KMS-11 (cell line): ENCODE data around the gene FAM210A.

Experiments used
- H2AFZ ChIP-seq: fragments of 200-600 bp; sonication (generic); 2 replicates; pipeline ENCODE4 v1.6.1; 2016; ENCODE audit warnings: antibody characterized with exemption, mixed run types, low read depth
- H3K27ac ChIP-seq: fragments of 200-600 bp; sonication (generic); 2 replicates; pipeline ENCODE4 v1.6.1; 2016; ENCODE audit warnings: mild to moderate bottlenecking, mixed run types
- H3K27me3 ChIP-seq: fragments of 200-600 bp; sonication (generic); 2 replicates; pipeline ENCODE4 v1.6.1; 2017; ENCODE audit warnings: mild to moderate bottlenecking, low read depth, mixed run types, moderate library complexity; ENCODE audit not compliant: insufficient read depth
- H3K36me3 ChIP-seq: fragments of 200-600 bp; sonication (generic); 2 replicates; pipeline ENCODE4 v1.6.1; 2017; ENCODE audit warnings: mild to moderate bottlenecking, mixed run types; ENCODE audit not compliant: insufficient read depth
- H3K4me1 ChIP-seq: fragments of 200-600 bp; sonication (generic); 2 replicates; pipeline ENCODE4 v1.6.1; 2016; ENCODE audit warnings: mild to moderate bottlenecking, low read depth, mixed run types; ENCODE audit not compliant: poor library complexity, severe bottlenecking
- H3K4me2 ChIP-seq: fragments of 200-600 bp; sonication (generic); 2 replicates; pipeline ENCODE4 v1.7.0; 2016; ENCODE audit warnings: mild to moderate bottlenecking, mixed run types
- H3K4me3 ChIP-seq: fragments of 200-600 bp; sonication (generic); IDR thresholded peaks from 2 replicates; pipeline ENCODE4 v1.6.1; 2017; ENCODE audit warnings: low read depth, low read length, mixed read lengths; ENCODE audit not compliant: insufficient read depth
- H3K79me2 ChIP-seq: fragments of 200-600 bp; sonication (generic); 2 replicates; pipeline ENCODE4 v1.6.1; 2016; ENCODE audit warnings: low read depth, mixed run types; ENCODE audit not compliant: insufficient read depth
- H3K9ac ChIP-seq: fragments of 200-600 bp; sonication (generic); 2 replicates; pipeline ENCODE4 v1.6.1; 2016; ENCODE audit warnings: mild to moderate bottlenecking, mixed run types
- H4K20me1 ChIP-seq: fragments of 200-600 bp; sonication (generic); 2 replicates; pipeline ENCODE4 v1.6.1; 2016; ENCODE audit warnings: mild to moderate bottlenecking, mixed run types; ENCODE audit not compliant: insufficient read depth
- TF ChIP-seq, protein P1 (sequence below): fragments of 200-600 bp; sonication (generic); conservative IDR thresholded peaks from 2 replicates; pipeline ENCODE4 v1.6.1; 2017; ENCODE audit warnings: low read depth, mild to moderate bottlenecking, antibody characterized with exemption, low read length, moderate library complexity, mixed read lengths

Gene FAM210A

DNA sequence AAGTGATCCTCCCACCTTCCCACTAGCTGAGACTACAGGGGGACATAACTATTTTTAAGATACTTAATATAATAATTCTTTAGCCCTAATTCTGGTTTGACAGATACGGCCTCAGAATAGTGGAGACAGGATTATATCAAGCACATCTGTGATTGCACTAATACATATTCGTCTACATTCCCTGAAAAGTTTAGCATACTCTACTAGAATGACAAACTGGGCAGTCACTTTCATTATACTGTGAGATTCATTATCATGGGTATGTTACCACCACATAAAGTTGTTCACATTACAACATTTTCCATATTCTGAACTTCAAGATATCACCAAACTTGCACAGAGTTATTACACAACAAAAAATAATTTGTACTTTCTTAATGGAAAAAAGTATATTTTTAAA is 11.0 kb downstream of the FAM210A start:
- H3K36me3 ChIP-seq: no peaks in the 10 kb centered on the region
- no peaks in the 10 kb centered on the region for H4K20me1 ChIP-seq
- H3K4me2 ChIP-seq: no peak overlapping the region
- no peaks in the 10 kb centered on the region for H3K27me3 ChIP-seq
- H3K4me1 ChIP-seq: no peaks in the 10 kb centered on the region
- no peak overlapping the region for H2AFZ ChIP-seq
- TF ChIP-seq, protein P1, sequence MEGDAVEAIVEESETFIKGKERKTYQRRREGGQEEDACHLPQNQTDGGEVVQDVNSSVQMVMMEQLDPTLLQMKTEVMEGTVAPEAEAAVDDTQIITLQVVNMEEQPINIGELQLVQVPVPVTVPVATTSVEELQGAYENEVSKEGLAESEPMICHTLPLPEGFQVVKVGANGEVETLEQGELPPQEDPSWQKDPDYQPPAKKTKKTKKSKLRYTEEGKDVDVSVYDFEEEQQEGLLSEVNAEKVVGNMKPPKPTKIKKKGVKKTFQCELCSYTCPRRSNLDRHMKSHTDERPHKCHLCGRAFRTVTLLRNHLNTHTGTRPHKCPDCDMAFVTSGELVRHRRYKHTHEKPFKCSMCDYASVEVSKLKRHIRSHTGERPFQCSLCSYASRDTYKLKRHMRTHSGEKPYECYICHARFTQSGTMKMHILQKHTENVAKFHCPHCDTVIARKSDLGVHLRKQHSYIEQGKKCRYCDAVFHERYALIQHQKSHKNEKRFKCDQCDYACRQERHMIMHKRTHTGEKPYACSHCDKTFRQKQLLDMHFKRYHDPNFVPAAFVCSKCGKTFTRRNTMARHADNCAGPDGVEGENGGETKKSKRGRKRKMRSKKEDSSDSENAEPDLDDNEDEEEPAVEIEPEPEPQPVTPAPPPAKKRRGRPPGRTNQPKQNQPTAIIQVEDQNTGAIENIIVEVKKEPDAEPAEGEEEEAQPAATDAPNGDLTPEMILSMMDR: no peak
- H3K27ac ChIP-seq: no peak overlapping the region
- no peak overlapping the region for H3K9ac ChIP-seq
- H3K79me2 ChIP-seq: peaks cover 51% of the 10 kb centered on the region; the same call in 1 of the 2 replicates
- no peak overlapping the region for H3K4me3 ChIP-seq

DNA sequence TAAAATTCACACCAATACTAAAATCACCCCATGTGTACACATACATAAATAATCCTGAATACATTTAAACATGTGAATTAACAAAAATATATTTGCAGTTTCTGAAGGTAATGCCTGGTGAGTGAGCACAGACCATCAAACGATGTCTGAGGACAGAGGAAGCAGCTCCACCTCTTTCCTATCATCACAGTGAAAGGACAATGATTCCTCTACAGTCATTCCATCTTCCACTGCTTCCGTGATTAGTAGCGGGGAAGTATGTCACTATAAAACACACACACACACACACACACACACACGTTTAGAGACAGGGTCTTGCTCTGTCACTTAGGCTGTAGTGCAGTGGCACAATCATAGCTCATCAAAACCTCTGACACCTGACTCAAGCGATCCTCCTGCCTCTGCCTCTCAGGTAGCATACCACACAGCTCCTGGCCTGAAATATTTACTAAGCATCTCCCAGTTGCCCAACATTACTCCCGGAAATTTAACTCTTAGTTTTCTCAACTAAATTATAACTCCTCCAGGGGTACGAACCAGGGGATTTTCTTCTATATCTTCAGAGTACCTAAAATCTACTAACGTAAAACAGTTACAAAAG is 12.8 kb downstream of the FAM210A start:
- Histone ChIP-seq H3K9ac (no peak overlapping the region), H3K4me2 (no peak overlapping the region), H3K4me1 (no peaks in the 10 kb centered on the region), H3K4me3 (no peak overlapping the region), H3K36me3 (no peaks in the 10 kb centered on the region), H3K27me3 (no peaks in the 10 kb centered on the region), H2AFZ (no peak overlapping the region), H3K27ac (no peak overlapping the region), H3K79me2 (peaks cover 48% of the 10 kb centered on the region; the same call in 1 of the 2 replicates), H4K20me1 (no peaks in the 10 kb centered on the region)
- TF ChIP-seq, protein P1: no peak

DNA sequence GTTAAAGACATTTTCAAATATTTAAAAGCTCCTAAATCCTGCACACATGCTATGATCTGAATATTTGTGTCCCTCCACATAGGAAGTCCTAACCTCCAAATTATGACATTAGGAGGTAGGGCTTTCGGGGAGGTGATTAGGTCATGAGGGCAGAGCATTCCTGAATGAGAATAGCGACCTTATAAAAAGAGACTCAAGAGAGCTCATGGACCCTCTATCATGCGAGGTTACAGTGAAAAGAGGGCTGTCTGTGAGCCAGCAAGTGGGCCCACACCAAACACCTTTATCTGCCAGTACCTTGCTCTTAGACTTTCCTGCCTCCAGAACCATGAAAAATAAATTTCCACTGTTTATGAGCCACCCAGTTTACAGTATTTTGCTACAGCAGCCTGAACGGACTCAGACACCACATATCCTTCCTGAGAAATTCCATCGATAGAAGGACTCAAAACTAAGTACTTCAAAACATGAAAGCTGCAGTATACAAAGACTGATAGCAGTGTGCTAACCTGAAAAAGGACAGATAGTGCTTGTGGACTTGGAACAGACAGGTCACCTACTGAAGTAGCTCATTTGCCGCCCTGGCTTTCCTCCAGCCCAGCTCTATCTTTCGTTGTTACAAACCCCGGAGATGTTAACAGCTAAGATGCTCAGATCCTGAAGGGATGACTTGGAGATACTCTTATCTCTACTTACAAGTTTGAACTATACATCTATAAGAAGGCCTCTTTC is 13.8 kb downstream of the FAM210A start:
- no peaks in the 10 kb centered on the region for H4K20me1 ChIP-seq
- H3K4me3 ChIP-seq: no peak overlapping the region
- H2AFZ ChIP-seq: no peak overlapping the region
- no peak overlapping the region for H3K27ac ChIP-seq
- H3K36me3 ChIP-seq: no peaks in the 10 kb centered on the region
- H3K79me2 ChIP-seq: peaks cover 43% of the 10 kb centered on the region; the same call in 1 of the 2 replicates
- TF ChIP-seq, protein P1: no peak
- H3K4me1 ChIP-seq: no peaks in the 10 kb centered on the region
- no peaks in the 10 kb centered on the region for H3K27me3 ChIP-seq
- H3K4me2 ChIP-seq: no peak overlapping the region
- no peak overlapping the region for H3K9ac ChIP-seq

DNA sequence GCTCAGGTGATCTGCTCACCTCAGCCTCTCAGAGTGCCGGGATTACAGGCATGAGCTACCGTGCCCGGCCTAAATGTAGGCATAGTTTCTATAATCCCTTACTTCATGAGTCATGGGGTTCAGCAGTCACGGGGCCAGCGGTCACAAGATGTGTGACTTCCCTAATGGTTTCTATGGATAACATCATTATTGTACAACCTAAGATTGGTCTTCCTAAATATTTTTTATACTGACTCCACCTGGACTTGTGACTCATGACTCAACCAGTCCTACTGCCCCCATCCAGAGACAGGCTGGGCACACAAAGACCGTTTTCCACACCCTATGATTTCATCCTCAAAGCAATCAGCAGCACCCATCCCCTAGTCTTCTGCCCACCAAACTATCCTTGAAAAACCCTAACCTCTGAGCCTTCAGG is 15.9 kb downstream of the FAM210A start:
- H3K27ac ChIP-seq: no peak overlapping the region
- no peaks in the 10 kb centered on the region for H3K4me1 ChIP-seq
- TF ChIP-seq, protein P1: no peak
- H3K9ac ChIP-seq: no peak overlapping the region
- H3K36me3 ChIP-seq: no peaks in the 10 kb centered on the region
- H3K4me3 ChIP-seq: no peak overlapping the region
- H4K20me1 ChIP-seq: no peaks in the 10 kb centered on the region
- no peak overlapping the region for H2AFZ ChIP-seq
- peaks cover 34% of the 10 kb centered on the region; the same call in 1 of the 2 replicates for H3K79me2 ChIP-seq
- H3K4me2 ChIP-seq: no peak overlapping the region
- no peaks in the 10 kb centered on the region for H3K27me3 ChIP-seq
